Pons (tissue), 1 donor: ENCODE measurements around the gene MRPL34.
A peak's percentile ranks its signal among the peaks of the same experiment; 100 is the strongest.

Experiments
- DNase-seq: peaks from one replicate; pipeline ENCODE4 v3.0.0-alpha.2; 2016; ENCODE audit warnings: low spot score

The MRPL34 gene

GRCh38 chr19:17328517-17329365 is 23.1 kb downstream of the MRPL34 start:
- DNase-seq = no peak

DNA sequence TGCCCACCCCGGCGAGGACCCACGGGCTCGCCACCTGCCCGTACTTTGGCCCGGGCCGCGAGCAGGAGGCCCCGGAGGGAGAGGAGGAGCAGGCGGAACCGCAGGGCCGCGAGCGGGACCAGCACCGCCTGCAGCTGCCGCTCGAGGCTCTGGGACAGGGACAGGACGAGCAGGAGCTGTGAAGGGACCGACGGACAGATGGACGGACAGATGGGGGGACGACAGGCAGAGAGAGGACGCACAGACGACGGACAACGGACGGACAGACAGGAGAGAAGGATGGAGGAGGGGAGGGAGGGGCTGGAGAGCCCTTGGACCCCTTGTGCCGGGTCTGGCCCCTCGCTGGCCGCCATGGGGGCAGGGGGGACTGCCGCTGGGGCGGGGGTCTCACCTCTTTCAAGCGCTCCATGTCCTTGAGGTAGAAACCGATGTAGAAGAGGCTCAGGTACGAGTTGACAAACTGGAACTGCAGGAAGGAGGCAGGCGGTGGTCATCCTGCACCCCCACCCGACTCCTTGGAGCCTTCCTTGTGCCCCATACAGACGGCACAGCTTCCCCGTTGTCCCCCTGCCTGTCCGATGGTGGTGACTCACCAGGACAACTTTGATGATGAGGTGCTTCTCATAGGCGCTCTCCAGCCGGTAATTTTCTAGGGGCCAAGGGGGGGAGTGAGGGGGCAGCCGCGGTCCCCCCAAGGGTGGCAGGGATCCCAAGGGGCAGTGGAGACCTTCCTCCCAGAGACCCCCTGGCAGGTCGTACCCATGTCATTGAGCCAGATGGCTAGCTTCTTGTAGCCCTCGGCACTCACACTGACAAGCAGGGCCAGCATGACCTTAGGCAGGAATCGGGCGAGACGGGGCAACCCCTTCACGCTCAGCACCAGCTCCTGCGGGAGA is 23.9 kb downstream of the MRPL34 start:
- no peak for DNase-seq

- no peak for DNase-seq
Measured at GRCh38 chr19:17330262-17331044, 24.8 kb downstream of the MRPL34 start.

DNA sequence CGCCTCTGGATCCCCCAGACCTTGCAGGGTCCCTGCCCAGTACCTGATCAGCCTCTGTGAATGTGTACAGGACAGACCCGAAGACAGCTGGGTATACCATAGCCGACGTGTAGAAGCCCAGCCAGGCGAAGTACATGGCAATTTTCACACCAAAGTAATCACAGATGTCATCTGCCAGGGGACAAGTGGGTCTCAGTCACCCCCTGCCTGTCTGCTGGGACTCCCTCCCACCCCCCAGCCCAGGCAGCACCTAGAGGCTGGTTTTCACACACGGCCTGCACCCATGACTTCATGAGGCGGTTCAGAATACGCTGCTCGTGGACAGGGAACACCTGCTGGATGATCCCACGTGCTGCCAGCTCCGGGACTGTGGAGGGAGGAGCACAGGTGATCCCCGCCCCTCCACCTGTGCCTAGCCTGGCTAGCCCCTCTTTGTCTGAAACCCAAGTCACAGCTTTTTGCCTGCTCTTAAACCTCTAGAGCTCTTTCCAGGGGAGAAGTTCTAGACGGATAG is 25.4 kb downstream of the MRPL34 start:
- no peak for DNase-seq

DNA sequence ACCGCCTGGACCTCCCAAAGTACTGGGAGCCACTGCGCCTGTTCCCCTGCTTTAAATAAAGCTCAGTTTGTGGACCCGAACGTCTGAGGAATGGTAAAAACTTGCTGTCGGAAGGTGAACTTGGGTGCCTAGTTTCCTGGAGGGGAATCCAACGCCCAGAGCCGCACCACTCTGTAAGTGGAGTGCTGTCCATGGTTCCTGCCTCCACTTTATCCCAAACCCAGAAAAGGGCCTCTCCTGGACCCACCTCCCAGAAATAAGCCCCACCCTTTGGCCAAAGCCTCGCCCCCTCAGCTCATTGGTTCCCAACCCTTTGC is 26.6 kb downstream of the MRPL34 start:
- DNase-seq = no peak

DNA sequence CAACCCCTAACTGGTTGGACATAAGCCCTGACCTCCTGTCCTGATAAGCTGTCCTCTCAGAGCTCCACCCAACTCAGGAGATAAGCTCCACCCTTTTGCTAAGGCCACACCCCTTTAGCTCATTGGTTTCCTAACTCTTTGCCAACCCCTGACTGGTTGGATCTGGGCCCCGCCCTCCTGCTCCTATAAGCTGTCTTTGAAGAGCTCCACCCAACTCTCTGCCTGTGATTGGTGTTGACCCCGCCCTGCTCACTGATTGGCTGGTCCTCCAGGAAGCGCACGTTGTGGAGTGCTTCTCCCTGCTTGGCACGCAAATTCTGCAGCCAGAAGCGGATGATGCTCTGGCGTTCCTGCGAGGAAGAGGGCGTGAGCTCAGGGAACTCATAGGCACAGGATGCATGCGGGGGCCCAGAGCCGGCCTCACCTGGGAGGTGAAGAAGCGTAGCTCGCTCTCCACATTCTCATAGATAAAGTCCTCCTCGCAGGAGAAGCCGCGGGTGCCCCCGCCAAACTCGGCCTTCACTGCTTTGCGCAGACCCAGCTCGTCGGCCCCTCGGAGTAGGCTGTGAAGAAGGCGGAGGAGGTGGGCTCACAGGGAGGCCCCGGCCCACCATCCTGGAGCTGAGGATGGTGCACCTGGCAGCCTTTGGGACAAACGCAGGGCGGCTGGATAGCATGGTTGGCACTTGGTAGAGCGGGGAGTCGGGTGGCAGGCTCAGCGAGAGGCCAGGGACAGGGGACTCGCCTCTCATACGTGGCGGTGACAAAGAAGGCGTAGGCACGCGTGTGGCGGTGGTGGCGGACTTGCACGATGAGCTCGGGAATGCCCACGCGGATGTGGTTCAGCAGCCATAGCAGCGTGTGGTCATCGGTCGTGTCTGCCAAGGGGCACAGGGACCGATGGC is 27.3 kb downstream of the MRPL34 start:
- peak; percentile 37 for DNase-seq

- no peak for DNase-seq
Measured at GRCh38 chr19:17333611-17334413, 28.1 kb downstream of the MRPL34 start.

DNA sequence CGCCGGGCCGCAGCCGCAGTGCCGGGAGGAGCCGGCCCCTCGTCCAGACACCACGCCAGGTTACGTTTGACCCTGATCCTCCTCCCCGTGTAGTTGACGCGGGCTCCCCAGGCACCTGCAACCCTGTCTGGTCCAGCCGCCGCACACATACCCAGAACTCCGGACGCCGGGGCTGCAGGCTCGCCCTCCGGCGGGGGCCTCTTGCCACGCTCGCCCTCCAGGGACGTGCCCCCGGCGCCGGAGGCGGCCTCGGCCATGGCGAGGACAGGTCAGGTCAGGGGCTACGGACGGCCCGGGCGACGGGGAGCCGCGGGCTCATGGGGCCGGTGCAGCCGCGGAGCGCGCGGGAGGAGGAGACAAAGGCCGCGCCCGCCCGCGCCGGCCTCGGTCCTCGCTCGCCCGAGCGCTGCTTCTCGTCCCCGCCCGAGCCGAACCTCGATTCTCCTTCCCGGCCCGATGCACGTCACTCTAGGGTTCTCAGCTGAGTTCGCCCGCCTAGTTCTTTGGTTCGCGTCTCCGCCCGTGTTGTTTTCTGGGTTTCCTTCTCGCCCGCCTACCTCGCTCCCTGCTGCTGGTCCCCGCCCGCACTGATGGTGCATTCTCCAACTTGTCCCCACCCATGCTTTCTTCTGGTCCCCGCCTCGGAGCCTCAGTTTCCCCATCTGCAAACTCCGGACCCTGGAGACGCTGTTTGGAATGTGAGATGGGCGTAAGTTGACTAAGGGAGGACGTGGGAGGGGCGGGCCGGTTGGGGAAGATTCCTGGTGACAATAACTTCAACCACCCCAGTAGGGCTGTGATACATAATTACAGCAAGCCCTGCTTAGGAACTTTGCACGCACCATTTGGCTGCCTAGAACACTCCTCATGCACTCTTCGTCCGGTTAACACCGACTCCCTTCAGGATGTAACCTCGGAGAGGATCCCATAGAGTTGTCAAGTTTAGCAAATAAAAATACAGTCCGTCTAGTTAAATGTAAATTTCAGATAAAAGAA is 29.0 kb downstream of the MRPL34 start, which contains the start of gene ANO8:
Gene ANO8, minus strand, starts transcription at position 442 of the 996 bp plus-strand sequence. Its CDS starts 185 bp downstream, at position 257.
- peak; percentile 93 for DNase-seq

DNA sequence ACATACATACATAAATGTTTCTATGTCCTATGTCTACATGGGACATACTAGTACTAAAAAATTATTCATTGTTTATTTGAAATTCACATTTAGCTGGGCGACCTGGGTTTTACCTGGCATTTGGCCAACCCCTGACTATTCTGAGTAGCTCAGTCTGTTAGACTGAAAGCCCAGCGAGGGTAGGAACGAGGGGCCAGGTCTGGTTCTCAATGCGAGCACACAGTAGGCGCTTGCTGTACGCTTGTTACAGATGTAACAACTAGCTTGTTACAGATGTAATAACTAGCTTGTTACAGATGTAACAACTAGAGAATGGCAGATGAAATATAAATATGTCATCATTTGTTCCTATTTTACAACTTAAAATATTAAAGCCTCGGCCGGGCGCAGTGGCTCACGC is 29.9 kb downstream of the MRPL34 start:
- DNase-seq = no peak

DNA sequence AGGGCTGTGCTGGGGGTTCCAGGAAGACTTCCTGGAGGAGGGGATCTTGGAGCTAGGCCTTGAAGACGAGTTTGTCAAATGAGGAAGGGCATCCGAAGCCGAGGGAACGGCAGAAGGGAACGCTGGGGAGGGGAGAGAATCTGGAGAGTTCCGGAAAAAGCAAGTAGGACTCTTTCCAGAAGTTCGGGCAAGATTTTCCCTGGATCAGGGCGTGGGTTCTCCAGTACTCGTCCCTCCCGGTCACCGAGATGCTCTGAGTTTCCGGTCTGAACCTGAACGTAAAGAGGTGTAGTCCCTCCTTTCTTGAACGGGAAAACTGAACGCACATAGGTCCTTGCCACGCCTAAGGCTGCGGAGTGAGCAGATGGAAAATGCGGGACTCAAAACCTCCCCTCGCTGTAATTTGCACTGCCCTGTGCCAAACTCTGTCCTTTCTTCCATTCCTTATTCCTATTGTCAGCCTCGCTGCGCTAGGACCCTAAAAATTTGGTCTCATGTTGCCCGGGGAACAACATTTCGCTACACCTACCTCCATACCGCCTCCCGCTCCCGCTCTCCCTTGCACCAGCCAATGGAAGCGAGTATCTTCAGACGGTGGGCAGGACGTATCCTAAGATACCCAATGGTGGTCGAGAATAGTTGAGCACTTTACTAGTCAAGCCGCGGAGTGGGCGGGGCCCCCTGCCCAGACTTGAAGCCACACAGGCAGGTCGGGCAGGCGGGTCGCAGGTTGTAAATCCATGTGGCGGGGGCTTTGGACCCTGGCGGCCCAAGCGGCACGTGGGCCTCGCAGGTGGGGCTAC is 31.4 kb downstream of the MRPL34 start, which contains the start of gene GTPBP3:
Gene GTPBP3, plus strand, starts transcription at position 682 of the 803 bp plus-strand sequence. Its CDS starts 59 bp downstream, at position 741.
- DNase-seq = peak; percentile 99

GRCh38 chr19:17337675-17338432 is 32.2 kb downstream of the MRPL34 start:
- peak; percentile 24 for DNase-seq

- DNase-seq = no peak
Measured at GRCh38 chr19:17338433-17339078, 32.9 kb downstream of the MRPL34 start.

GRCh38 chr19:17339088-17339741 is 33.5 kb downstream of the MRPL34 start:
- DNase-seq = no peak

DNA sequence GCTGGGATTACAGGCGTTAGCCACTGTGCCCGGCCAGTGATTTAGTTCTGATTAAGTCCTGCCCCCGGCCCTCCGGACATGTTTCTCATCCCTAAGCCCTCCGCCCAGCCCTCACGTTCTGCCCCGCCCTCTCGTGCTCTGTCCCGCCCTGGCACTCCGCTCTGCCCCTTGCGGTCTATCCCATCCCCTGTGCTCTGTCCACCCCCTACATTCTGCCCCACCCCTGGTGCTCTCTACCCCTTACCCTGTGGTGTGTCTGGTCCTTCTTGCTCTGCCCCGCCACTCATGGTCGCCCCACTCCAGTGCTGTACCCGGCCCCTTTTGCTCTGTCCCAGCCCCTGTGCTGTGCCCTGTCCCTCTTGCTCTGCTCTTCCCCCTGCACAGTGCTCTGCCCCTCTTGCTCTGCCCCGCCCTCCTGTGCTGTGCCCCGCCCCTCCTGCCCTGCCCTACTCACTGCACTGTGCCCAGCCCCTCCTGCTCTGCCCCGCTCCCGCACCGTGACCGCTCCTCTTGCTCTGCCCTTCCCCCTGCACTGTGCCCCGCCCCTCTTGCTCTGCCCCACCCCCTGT is 34.7 kb downstream of the MRPL34 start:
- no peak for DNase-seq

- no peak for DNase-seq
Measured at GRCh38 chr19:17340871-17341357, 35.2 kb downstream of the MRPL34 start.
